HuH-7.5 (cell line): ENCODE data around the gene PREB.

Source experiments
- DNase-seq: peaks from one replicate; pipeline ENCODE4 v3.0.0; 2011; ENCODE audit warnings: low spot score

Gene PREB

GRCh38 chr2:27152102-27152795 lies 17.8 kb upstream of the PREB start:
- peak; percentile 62 for DNase-seq

- no peak for DNase-seq
Measured at GRCh38 chr2:27150639-27151230, 16.3 kb upstream of the PREB start.

DNA sequence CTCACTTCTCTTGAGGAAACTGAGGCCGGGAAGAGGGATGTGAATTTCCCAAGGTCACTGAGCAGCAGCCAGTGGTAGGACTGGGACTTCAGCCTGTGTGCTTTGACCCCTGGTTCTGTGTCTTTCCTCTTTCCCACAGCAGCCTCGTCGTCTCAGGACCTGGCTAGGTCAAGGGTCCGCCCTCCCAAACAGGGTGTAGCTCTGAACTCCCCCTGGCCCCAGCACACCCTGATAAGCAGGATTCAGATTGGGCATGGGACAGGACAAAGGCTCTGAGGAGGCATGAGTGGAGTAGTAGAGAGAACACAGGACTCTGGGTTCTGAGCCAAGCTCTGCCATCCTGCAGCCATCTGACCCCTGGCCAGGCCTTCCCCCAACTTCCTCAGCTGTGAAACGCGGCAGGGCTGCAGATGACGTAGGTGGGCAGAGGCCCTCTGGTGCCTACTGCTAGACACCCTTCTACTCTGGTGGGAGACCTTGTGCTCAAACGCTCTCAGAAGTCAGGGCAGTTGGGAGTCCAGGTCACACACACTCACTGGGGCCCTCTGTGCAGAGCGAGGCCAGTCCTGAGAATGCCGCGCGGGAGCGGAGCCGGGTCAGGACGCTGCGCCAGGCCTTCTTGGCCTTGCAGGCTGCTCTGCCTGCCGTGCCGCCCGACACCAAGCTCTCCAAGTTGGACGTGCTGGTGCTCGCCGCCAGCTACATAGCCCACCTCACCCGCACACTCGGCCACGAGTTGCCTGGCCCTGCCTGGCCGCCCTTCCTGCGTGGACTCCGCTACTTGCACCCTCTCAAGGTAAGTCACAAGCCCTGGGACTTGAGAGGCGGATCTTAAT lies 15.4 kb upstream of the PREB start:
- no peak for DNase-seq

DNA sequence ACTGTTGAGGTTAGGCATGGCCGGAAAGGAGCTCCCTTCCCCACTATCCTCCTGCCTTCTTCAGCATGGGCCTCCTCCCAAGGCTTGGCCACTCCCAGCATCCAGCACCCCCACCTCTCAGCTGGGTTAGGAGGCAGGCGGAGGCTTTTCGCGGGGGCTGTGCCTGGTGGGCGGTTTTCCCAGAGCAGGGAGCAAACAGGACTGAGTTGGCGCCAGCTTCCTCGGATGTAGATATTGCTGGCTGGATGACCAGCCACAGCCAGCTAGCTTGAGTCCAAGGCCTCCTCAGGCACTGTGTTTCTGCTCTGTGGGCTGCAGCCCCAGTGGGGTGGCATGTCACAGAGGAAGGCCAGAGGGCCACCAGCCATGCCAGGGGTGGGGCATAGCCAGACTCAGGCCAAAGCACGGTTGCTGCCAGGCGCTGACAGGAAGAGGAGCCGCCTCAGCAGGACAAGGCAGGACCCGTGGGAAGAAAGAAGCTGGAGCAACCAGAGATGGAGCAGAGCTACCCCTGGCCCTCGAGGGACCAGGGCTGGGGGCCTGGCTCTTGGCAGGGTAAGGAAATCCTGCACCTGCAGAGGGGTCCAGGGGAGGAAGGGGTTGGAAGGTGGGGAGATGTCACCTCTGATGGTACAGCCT lies 14.5 kb upstream of the PREB start, which contains the start of gene TCF23:
TCF23 (plus strand) TSS at position 204 of the 639 bp plus-strand sequence; CDS start at position 334, 130 bp downstream.
- no peak for DNase-seq

- no peak for DNase-seq
Measured at GRCh38 chr2:27147935-27148334, 13.5 kb upstream of the PREB start.

GRCh38 chr2:27145682-27146081 lies 11.2 kb upstream of the PREB start:
- DNase-seq: no peak

DNA sequence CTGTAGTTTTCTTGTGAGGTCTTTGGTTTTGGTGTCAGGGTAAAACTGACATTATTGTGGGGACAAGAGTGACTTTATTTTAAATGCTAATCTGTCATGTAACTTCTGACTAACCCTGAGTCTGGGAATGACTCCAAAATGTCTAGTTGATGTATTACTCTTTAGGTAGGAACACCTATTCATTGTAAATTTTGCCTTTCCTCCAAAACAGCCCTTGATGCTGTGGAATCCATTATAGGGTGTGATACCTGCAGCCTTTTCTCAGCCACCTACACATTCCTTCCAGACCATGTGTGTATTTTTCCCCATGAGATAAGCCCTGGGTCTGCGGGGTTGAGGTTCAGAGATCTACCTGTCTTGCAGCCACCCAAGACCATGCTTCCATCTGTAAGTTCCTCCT lies 8.8 kb upstream of the PREB start:
- DNase-seq: no peak

DNA sequence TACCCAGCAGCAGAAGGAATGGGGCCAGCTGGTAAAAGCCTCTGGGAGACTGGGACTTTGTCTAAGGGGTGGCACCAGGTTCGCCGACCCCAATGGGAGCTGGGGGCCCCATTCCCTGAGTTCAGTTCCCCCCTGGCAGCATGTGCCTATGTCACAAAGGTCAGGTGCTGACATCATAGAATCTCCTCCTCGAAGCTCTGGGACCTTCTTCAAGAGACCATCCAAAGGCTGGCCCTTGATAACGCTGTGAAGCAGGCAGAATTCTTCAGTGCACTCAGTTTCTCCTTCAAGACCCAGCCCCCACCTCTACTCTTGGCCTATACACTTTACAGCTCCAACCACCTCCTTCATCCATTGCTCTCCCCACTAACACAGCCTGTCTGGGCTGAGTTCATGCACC lies 4.9 kb upstream of the PREB start, which contains the start of gene PRR30:
PRR30 (minus strand) TSS at position 101 of the 400 bp plus-strand sequence. CDS start 1,081 bp downstream, outside the sequence.
- no peak for DNase-seq

- no peak for DNase-seq
Measured at GRCh38 chr2:27138111-27138510, 3.7 kb upstream of the PREB start.

GRCh38 chr2:27137322-27137935 lies 3.0 kb upstream of the PREB start:
- no peak for DNase-seq

DNA sequence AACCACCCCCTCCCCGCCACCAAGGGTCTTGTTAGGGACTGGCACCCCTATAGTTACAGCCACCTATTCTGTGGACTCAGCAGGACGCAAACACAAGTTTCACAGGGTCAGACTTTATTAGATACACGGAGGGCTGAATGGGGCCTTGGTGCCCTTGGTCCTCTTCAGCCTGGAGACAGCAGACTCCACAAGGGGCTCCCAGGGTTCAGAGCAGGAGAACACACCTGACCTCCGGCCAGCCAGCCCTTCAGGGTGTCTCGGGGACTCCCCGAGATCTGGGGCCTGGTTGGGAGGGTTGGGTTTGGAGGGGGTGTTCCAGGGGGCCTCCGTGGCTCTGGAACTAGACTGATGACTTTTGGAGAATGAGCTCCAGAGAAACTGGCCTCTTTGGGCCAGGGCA lies 2.3 kb upstream of the PREB start:
- DNase-seq: no peak

GRCh38 chr2:27135478-27135955 lies 1.1 kb upstream of the PREB start:
- DNase-seq: no peak

DNA sequence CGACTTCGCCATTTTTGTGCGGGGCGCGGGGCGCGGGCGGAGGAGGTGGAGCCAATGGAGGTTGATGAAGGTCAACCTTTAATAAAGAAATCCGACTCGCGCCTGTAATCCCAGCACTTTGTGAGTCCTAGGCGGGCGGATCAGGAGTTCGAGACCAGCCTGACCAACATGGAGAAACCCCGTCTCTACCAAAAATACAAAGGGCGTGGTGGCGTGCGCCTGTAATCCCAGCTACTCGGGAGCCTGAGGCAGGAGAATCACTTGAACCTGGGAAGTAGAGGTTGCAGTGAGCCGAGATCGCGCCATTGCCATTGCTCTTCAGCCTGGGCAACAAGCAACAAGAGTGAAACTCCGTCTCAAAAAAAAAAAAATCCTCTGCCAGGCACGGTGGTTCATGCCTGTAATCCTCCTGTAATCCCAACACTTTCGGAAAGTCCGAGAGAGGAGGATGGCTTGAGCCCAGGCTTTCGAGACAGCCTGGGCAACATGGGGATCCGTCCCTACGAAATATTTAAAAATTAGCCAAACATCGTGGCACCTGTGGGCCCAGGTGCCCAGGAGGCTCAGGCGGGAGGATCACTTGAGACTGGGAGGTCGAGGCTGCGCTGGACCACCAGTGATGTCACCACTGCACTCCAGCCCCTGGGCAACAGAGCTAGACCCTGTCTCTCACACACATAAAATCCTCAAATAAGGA lies 493 bp upstream of the PREB start:
- DNase-seq: no peak

DNA sequence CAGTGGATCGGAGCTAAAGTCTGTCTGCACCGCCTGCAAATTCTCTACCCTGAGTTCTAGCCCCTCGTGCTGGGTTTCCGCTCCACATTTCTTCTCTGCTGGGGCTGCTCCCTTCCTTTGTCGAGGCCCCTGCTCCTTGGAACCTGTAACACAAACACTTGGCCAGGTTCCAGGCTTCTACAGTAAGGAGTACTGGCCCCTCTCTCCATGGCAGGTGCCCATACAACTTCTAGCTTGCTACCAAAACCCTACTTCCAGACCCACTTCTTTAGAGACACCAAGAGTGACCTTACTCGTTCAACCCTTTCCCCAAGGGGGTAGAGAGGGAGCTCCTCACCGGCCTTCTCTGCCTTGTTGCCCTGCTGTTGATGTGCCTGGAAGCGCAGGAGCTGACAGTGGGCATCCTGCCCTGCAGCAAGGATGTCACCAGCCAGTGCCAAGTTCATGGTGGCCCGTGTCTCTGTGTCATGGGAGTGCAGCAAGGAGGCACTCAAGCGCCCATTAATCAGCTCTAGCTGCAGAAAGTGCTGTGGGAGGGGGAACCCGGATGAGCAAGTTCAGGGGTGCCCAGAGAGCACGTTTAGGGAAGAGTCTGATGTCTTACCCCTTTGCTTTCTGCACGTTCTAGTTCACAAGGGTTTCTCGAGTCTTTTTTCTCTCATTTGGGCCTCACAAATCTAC lies 1.1 kb downstream of the PREB start:
- DNase-seq: no peak

DNA sequence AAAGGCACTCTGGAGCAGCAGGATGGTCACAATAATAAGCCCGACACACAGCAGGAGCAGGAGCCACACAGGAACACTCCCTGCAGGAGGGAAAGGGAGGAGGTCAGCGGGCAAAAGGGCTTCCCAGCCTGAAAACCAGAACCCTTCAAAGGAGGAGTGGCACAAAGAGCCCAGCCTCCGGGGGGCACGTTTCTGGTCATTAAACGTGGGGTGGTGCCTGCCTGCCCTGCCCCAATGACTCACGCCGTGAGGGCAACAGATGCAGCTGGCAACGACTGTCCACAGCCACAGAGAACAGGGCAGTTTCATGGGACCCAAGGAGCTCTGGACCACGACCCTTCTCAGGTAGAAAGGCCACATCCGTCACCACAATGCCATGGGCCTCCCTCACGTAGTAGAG lies 3.0 kb downstream of the PREB start:
- DNase-seq: no peak

GRCh38 chr2:27130396-27130795 lies 4.0 kb downstream of the PREB start:
- DNase-seq: no peak

DNA sequence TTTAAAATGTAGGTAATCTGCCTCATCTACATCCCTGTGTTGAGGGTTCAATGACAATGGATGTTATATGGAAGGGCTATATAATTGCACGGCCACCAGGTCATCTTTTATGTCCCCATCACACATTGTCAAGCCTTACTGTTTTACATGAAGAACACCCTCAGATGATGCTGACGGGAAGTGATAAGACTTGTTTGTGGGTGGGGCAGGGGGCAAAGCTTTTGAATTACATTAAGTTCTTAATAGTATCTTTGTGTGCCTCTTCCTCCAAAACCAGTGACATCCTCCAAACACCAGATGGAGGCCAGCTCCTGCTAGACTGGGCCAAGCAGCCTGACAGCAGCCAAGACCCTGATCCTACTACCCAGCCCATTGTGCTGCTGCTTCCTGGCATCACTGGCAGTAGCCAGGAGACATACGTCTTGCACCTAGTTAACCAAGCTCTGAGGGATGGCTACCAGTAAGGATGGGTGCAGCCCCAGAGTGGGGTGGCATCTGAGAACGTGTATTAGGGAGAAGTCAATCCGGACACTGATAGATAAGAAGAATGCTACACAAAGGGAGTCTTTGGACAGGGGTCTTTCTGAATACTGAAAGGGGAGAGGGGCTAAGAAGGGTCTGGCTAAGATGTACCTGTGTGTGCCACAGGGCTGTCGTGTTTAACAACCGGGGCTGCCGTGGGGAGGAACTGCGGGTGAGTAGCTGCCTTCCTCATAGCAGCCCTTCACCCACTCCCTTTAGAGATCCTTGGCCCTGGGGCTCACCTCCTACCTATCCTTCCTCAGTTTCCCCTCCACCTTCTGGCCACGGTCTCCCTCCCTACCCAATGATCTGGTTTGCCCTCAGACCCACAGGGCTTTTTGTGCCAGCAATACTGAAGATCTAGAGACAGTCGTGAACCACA lies 5.5 kb downstream of the PREB start:
- DNase-seq: no peak

DNA sequence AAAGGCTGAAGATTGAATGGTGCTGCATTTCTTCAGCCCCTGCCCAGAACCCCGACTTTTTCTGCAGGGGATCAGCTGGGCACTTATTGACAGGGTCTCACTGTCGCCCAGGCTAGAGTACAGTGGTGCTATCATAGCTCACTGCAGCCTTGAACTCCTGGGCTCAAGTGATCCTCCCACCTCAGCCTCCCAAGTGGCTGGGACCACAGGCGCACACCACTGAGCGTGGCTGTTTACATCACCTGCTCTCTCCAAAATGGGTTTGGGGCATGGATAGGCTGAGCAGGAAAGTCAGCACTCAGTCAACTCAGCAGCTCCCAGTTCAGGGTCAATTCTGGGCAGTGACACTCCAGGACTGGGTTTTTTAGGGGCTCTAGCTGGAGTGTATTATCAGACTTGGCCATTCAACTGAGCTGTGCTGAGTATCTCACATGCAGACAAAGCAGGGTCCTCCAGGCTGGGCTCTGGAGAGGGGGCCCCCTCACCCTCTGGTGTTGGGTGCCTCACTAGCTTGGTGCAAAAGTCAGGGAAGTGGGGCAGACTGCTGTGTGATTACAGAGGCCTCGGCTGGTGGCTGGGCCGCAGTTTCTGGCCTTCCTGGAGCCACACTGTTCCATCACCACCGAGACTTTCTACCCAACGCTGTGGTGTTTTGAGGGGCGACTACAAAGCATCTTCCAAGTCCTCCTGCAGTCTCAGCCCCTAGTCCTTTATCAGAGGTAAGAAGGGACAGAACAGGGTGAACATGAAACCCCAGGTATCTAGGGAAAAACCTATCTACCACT lies 6.4 kb downstream of the PREB start:
- DNase-seq: no peak

DNA sequence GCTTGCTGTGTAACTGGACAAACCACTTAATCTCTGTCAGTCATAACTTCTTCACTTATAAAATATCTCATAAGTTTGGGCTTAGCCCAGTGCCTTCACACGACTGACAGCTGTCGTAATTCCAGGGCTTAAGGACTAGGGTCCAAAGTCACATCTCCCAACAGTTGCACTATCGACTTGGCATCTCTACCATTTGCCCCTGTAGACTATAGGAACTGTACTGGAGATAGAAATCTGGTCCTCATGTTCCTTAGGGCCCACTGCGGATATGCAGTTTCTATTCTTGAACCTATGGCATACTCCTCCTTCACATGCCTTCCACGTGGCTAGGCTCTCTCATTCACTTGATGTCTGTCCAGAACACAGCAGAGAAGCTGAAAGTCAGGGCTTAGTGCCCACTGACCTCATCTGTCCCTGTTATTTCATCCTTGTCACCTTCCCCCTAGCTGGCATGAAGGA lies 8.2 kb downstream of the PREB start:
- no peak for DNase-seq
